Measurements from ENCODE around the gene ELL2.
"Not testable (repeated sequence)": the region's sequence is repeated elsewhere in the genome, so short reads cannot be mapped to it uniquely, and the experiment has no call there.

The ELL2 gene

GRCh38 chr5:95838001-95838520, 123.6 kb downstream of the ELL2 start:
- DNase-seq (ENCODE audit: low read depth in 3 of 3) = no peak

GRCh38 chr5:95837492-95837891, 124.2 kb downstream of the ELL2 start:
- DNase-seq (ENCODE audit: low read depth in 3 of 3) = no peak

GRCh38 chr5:95836971-95837370, 124.7 kb downstream of the ELL2 start:
- DNase-seq (ENCODE audit: low read depth in 3 of 3) = not testable (repeated sequence)

GRCh38 chr5:95836544-95836943, 125.1 kb downstream of the ELL2 start:
- no peak for DNase-seq (ENCODE audit: low read depth in 3 of 3)

- DNase-seq (ENCODE audit: low read depth in 3 of 3) = no peak
Measured at GRCh38 chr5:95835682-95836385, 125.8 kb downstream of the ELL2 start.

Data from stimulated activated CD4-positive, alpha-beta T cell treated with anti-CD3 and anti-CD28 coated beads, TNF-alpha, amount 100 ng/mL, for 48 hours (primary cell).